ENCODE data around the gene LCMT2.

Gene LCMT2

GRCh38 chr15:43275740-43276562, 54.4 kb downstream of the LCMT2 start:
- no peak for DNase-seq (ENCODE audit: low read depth in 2 of 2)

- no peak for DNase-seq (ENCODE audit: low read depth in 2 of 2)
Measured at GRCh38 chr15:43274136-43274535, 56.2 kb downstream of the LCMT2 start.
